NCI-H1048 (cell line): ENCODE measurements around the gene MYT1.
"Not testable (repeated sequence)": the region's sequence is repeated elsewhere in the genome, so short reads cannot be mapped to it uniquely, and the experiment has no call there.

Source experiments
- DNase-seq: peaks from one replicate; lab custom pipeline; 2025; lab: John Stamatoyannopoulos, UW

The MYT1 gene

DNA sequence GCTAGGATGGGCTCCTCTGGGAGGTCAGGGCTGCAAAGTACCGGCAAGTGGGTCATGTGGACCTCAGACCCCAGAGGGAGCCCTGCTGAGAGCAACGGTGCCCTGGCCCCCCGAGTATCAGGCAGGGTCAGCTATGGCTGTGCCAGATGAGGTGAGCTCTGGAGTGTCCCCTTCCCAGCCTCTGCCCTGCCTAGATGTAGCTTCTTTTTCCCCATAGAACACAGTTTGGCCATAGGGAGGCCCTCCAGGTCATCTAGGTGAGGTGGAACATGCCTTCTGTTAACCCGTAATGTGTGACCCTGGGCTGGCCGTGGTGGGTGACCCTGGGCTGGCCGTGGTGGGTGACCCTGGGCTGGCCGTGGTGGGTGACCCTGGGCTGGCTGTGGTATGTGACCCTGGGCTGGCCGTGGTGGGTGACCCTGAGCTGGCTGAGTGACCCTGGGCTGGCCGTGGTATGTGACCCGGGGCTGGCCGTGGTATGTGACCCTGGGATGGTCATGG, 70.1 kb downstream of the MYT1 start:
- no peak for DNase-seq

DNA sequence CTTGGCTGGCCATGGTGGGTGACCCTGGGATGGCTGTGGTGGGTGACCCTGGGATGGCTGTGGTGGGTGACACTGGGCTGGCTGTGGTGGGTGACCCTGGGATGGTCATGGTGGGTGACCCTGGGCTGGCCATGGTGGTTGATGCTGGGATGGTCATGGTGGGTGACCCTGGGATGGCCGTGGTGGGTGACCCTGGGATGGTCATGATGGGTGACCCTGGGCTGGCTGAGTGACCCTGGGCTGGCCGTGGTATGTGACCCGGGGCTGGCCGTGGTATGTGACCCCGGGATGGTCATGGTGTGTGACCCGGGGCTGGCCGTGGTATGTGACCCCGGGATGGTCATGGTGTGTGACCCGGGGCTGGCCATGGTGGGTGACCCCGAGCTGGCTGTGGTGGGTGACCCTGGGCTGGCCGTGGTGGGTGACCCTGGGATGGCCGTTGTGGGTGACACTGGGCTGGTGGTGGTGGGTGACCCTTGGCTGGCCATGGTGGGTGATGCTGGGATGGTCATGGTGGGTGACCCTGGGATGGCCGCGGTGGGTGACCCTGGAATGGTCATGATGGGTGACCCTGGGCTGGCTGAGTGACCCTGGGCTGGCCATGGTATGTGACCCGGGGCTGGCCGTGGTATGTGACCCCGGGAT, 70.8 kb downstream of the MYT1 start:
- not testable (repeated sequence) for DNase-seq

- no peak for DNase-seq
These were observed 72.2 kb downstream of the MYT1 start for GRCh38 chr20:64236137-64237088.

GRCh38 chr20:64237316-64237715, 73.1 kb downstream of the MYT1 start:
- no peak for DNase-seq

DNA sequence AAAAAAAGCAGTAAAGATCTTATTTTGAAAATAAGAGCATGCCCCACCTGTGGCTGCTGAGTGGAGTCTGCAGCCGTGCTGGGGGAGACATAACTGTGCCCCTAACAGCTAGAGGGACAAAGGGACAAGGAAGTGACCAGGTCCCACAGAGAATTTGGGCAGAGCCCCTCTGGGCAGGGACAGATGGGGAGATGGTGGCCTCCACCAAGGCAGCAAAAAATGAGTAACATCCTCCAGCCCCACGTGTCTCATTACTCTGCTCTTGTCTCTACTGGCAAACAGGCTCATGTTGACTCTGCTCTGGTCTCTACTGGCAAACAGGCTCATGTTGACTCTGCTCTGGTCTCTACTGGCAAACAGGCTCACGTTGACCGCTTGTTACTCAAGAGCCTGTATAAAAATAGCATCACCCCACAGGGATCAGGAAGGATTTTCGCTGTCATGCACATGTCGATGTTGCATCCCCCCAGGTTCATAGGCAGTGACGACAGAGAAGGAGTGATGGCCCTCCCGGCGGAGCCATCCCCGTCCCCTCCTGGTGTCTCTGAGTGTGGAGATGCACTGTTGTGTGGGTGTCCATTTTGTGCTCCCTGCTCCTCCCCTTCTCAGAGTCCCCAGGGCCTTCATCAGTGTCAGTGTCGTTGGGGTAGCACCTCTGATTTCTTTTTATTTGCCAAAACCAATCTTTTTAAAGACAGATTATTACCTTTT, 74.0 kb downstream of the MYT1 start:
- DNase-seq, result no peak

DNA sequence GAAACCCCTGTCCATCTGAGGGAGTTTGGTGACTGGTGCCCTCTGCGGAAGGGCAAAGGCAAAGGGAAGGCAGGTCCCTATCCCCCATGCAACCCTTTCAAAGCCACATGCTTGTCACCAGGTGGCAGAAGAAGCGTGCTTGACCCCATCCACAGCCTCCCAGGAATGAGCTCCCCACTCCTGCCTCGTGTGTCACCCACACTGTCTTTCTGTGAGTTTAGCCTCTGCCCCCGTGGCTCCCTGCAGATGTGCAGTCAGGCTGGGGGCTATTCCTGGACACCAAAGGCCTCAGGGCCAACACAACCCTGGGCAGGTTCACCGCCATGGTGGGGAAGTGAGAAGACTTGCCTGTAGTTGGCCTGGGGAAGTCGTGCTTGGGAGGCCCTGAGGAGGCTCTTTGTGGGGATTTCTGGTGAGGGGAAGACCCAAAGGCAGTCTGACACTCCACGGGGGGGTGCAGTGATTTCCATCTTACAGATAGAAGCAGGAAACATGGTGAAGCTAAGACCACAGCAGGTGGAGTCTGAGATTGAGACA, 74.7 kb downstream of the MYT1 start:
- no peak for DNase-seq

- DNase-seq, result no peak
These were observed 75.4 kb downstream of the MYT1 start for GRCh38 chr20:64239449-64240242.

- no peak for DNase-seq
These were observed 76.2 kb downstream of the MYT1 start for GRCh38 chr20:64240243-64241015.

- DNase-seq, result no peak
These were observed 76.8 kb downstream of the MYT1 start for GRCh38 chr20:64241061-64241460.

DNA sequence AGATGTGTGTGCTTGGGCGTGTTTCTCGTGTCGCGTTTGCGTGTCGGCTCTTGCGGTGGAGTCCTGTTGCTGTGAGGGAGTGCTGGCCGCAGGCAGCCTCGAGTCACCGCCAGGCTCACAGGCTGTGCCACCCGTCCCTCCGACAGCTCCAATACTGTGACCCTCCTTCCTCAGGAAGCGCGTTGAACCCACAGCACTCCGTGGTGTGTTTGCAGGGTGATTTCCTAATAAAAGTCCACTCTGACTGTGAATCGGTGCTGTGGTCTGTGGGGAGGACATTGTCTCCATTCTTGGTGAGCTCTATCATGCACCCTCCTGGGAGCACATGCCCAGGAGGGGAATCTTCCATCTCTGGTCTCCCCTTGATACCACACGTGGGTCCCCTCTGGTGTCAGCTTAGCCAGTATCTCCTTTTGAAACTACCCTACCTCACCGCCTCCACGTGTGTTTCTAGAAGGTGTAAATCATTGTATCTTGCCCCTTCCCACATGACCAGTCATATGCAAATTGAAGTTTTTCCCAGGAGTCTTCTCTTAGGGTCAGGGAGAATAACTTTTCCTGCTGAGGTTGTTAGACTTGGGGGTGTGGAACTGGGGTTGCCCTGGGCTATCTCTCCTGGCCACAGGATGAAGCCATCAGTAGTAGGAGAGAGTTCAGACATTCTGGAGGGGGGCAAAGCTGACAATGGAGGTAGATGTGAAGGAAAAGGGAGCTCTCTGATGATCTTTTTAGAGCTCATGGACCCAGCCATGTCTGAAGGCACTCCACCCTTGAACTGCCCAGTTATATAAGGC, 77.9 kb downstream of the MYT1 start:
- DNase-seq, result no peak

DNA sequence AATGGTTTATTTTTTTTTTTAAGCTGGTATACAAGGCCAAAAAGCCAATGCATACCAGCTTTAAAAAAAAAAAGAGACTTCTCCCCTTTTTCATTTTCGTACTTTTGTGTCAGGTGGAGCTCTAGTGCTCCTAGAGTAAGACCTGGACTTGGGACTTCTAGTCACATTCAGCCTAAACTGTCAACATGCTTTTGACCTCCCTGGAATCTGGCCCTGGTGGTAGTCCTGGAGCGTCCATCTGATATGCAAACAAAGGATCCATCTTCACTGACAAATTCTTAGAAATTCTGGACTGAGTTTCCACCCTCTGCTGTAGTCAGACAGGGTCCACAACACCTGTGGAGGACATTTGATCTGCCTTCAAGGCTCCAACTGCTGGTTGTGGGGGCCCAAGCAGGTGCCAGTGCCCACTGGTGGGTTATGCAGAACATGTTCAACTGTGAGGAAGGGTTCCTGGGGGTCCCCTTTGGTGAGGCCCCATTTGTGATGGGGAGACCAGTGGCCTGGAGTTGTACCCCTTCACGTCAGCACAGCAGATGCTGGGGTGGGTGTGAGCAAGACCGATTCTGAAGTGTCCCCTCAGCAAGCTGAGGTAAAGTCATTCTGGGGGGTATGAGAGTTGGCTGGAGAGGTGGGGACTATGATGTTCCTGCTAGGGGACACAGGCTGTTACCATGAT, 78.7 kb downstream of the MYT1 start:
- DNase-seq, result no peak

DNA sequence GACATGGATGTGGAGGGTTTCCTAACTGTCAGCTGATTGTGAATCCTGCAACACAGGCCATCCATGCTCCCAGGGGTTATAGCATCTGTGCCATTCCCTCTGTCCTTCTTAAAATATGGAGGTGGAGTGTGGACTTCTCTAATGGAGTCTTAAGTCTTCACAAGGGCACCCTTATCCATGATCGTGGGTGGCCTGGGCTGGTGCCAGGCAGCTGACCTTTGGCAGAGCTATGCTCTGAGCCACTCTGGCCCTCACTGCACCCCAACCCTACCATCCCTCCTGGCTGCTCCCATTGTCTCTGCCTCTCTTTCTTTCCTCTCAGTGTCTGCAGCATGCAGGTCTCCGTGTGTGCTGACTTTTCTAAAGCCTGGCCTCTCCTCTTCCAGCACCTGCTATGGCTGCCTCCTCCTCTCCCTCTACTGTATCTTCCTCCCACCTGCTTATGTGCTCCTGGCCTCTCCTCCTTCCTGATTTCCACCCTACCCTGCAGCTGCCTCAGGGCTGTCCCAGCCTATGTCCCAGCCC, 80.1 kb downstream of the MYT1 start:
- no peak for DNase-seq

DNA sequence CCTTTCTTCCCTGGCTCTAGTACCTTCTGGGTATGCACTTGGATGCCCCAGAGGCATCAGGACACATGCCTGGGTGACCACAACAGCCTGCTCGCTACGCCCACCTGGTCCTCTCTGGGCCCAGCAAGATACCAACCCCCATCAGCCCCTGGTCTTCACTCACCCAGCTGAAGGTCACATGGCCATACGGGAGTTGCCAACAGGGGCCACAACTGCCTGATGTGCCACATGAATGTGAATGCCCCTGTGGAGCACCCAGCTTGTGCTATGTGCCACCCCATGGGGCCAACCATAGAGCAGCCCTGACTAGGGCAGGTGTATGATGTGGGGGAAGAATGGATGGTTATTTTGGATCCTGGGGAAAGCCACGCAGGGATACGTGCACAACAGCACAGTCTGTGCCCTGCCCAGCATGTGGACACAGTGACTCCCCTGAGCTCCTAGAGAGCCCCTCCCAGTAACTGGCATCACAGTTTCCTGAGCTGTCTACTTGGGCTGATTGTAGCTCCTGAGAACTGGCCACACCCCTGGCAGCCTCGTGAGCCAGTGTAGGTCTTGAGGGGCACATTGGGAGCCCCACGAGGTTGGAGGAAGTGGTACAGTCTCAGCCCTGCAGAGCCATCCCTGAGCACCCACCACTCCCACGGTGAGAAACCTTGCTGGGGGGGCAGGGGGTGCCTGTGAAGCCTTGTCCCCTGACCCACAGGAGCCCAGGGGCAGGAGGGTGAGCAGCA, 80.8 kb downstream of the MYT1 start:
- DNase-seq, result no peak

DNA sequence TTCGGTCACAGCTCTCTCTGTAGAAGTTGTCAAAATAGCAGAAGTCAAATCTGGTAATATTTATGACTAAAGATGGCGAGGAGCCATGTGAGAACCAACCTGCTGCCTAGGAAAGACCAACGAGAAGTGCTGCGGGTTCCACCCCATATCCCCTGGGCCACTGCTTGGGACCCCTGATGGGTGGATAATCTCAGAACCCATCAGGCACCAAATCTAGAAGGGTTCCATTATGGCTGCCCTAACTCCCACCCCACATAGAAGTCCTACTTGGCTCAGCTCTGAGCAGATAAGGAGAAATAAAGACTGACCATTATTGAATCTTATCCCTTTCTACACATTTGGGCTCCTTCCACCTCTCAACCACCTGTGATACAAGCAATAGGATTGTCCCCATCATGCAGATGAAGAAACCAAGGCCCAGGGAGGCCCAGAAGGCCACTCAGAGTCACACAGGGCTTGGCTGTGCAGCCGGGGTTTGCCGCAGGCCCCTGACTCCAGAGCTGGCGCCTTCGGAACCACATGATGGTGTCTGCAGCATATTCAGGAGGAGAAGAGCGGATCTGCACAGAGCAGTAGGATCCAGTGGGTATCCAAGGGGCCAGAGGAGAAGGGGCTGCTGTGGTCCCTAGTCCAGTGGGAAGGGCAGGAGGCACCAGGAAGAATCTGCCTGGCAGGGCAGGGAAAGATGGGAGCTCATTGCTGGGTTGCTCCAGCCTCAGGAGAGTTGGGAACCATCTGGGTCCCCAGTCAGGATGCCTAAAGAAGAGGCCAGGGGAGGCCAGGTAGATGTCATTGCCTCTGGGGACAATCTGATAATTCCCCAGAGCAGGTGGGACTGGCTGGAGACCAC, 81.7 kb downstream of the MYT1 start:
- DNase-seq, result no peak

GRCh38 chr20:64246616-64247306, 82.5 kb downstream of the MYT1 start:
- no peak for DNase-seq

- DNase-seq, result no peak
These were observed 83.0 kb downstream of the MYT1 start for GRCh38 chr20:64247307-64247618.
